ENCODE data around the gene TOX2.

TOX2 gene

GRCh38 chr20:43977962-43978361 is 63.3 kb downstream of the TOX2 start:
- no peak for DNase-seq

- DNase-seq = no peak
Measured at GRCh38 chr20:43979576-43980105, 65.0 kb downstream of the TOX2 start.

- DNase-seq = no peak
Measured at GRCh38 chr20:43981540-43981939, 66.9 kb downstream of the TOX2 start.

GRCh38 chr20:43982016-43982415 is 67.4 kb downstream of the TOX2 start:
- DNase-seq = no peak

- DNase-seq = no peak
Measured at GRCh38 chr20:43982886-43983285, 68.2 kb downstream of the TOX2 start.

GRCh38 chr20:43983359-43983758 is 68.7 kb downstream of the TOX2 start:
- DNase-seq = no peak

GRCh38 chr20:43983904-43984361 is 69.3 kb downstream of the TOX2 start:
- DNase-seq = no peak

- no peak for DNase-seq
Measured at GRCh38 chr20:43984587-43984986, 69.9 kb downstream of the TOX2 start.

GRCh38 chr20:43985121-43985520 is 70.5 kb downstream of the TOX2 start:
- DNase-seq = no peak

GRCh38 chr20:43985608-43986316 is 71.1 kb downstream of the TOX2 start:
- DNase-seq = no peak

- DNase-seq = no peak
Measured at GRCh38 chr20:43987018-43987417, 72.4 kb downstream of the TOX2 start.

- DNase-seq = no peak
Measured at GRCh38 chr20:43987531-43987930, 72.9 kb downstream of the TOX2 start.

GRCh38 chr20:43988451-43988850 is 73.8 kb downstream of the TOX2 start:
- DNase-seq = no peak

GRCh38 chr20:43988867-43989266 is 74.2 kb downstream of the TOX2 start:
- no peak for DNase-seq

- no peak for DNase-seq
Measured at GRCh38 chr20:43991261-43991660, 76.6 kb downstream of the TOX2 start.

GRCh38 chr20:43991982-43992381 is 77.3 kb downstream of the TOX2 start:
- no peak for DNase-seq

GRCh38 chr20:43992885-43993284 is 78.2 kb downstream of the TOX2 start:
- no peak for DNase-seq

GRCh38 chr20:43993560-43993959 is 78.9 kb downstream of the TOX2 start:
- DNase-seq = no peak

- no peak for DNase-seq
Measured at GRCh38 chr20:43994486-43995100, 79.9 kb downstream of the TOX2 start.

GRCh38 chr20:43995645-43996044 is 81.0 kb downstream of the TOX2 start:
- no peak for DNase-seq

- no peak for DNase-seq
Measured at GRCh38 chr20:43996240-43996930, 81.7 kb downstream of the TOX2 start.

- no peak for DNase-seq
Measured at GRCh38 chr20:43999848-44000247, 85.2 kb downstream of the TOX2 start.
